Suprapubic skin (tissue), 4 donors: Measurements from ENCODE around the gene ERCC2.

Source experiments
- CTCF ChIP-seq, 2 donors: fragments of 200-600 bp in 1 of 2; fragments of 450-650 bp in 1 of 2; sonication (generic) in 1 of 2; IDR thresholded peaks; one replicate each; pipeline ENCODE4 v1.5.1; 2016 to 2019; ENCODE audit warnings: antibody characterized with exemption in 2 of 2, mild to moderate bottlenecking in 1 of 2, moderate library complexity in 1 of 2
- POLR2A ChIP-seq, 2 donors: fragments of 450-650 bp; IDR thresholded peaks; one replicate each; pipeline ENCODE4 v1.6.1; 2017; ENCODE audit warnings: antibody characterized with exemption in 2 of 2, mild to moderate bottlenecking in 2 of 2, moderate library complexity in 2 of 2
- POLR2AphosphoS5 ChIP-seq, 3 donors: sonication (generic); formaldehyde crosslinking; IDR thresholded peaks; one replicate each; pipeline ENCODE4 v1.6.1; 2017; ENCODE audit warnings: antibody characterized with exemption in 3 of 3

- TF ChIP-seq CTCF (IDR thresholded peaks at IDR 0.05), result no peak
- no peak for TF ChIP-seq POLR2A (IDR thresholded peaks at IDR 0.05)
- TF ChIP-seq POLR2AphosphoS5 (IDR thresholded peaks at IDR 0.05), result no peak
Measured at GRCh38 chr19:45302416-45302815, 68.0 kb downstream of the ERCC2 start.
